Muscle of back (tissue), 10 donors: ENCODE data around the gene NELL1. TPM values are rescaled to one million over a fixed set of nuclear protein-coding genes. Genes with fewer than 3 reads are reported as not detected.

Source experiments
- polyA plus RNA-seq, 10 donors: library from polyadenylated mRNA; unstranded; fragments of 120-200 nt; gene quantifications; one replicate each; pipeline ENCODE4 v1.2.1, GENCODE V29; 2013; ENCODE audit not compliant: insufficient read length in 10 of 10

The NELL1 gene
- polyA plus RNA-seq, 10 donors, result 3.5 to 6.0 (median 4.9) TPM

Other genes with a start within 250 kb of the NELL1 start
- under 1 TPM in 1 of 10 donors, not detected in 9; 0.06 TPM for gene SLC6A5, start 70.0 kb upstream of the NELL1 start, polyA plus RNA-seq